Hematopoietic multipotent progenitor cell (in vitro differentiated cells): ENCODE results near the gene CLVS2. TPM values are rescaled to one million over a fixed set of nuclear protein-coding genes. Genes with fewer than 3 reads are reported as not detected.

Experiments used
- DNase-seq, 3 donors: peaks; one replicate each; pipeline ENCODE4 v3.0.0-alpha.2; 2011 to 2015; ENCODE audit warnings: low read depth in 2 of 3, low spot score in 2 of 3
- total RNA-seq: library from RNA; depleted of rRNA; stranded (reverse); fragments of >200 nt; gene quantifications from one replicate; pipeline ENCODE4 v1.2.3, GENCODE V29; 2012

CLVS2 gene
- under 0.01 TPM for total RNA-seq

- peak in 1 of 3 donors; percentile 6 for DNase-seq
Measured at GRCh38 chr6:122995921-122996793, at the start of gene CLVS2. Gene CLVS2 (plus strand): TSS chr6:122996235. CDS start chr6:122997778, 1,543 bp downstream.

GRCh38 chr6:122947355-122947754, 48.7 kb upstream of the CLVS2 start:
- no peak for DNase-seq

GRCh38 chr6:122953766-122954165, 42.3 kb upstream of the CLVS2 start:
- DNase-seq: no peak

GRCh38 chr6:122956376-122956775, 39.7 kb upstream of the CLVS2 start:
- DNase-seq: no peak

GRCh38 chr6:122962000-122962624, 33.9 kb upstream of the CLVS2 start:
- no peak for DNase-seq

GRCh38 chr6:122969999-122970533, 26.0 kb upstream of the CLVS2 start:
- DNase-seq: no peak

GRCh38 chr6:122977180-122977579, 18.9 kb upstream of the CLVS2 start:
- no peak for DNase-seq

- no peak for DNase-seq
Measured at GRCh38 chr6:122984393-122984792, 11.6 kb upstream of the CLVS2 start.

- no peak for DNase-seq
Measured at GRCh38 chr6:122994256-122994655, 1.8 kb upstream of the CLVS2 start.

- DNase-seq: no peak
Measured at GRCh38 chr6:122996794-122997505, 915 bp downstream of the CLVS2 start.

GRCh38 chr6:122997541-122998150, 1.6 kb downstream of the CLVS2 start:
- no peak for DNase-seq

GRCh38 chr6:122998403-122998975, 2.5 kb downstream of the CLVS2 start:
- DNase-seq: no peak

- DNase-seq: no peak
Measured at GRCh38 chr6:123000244-123000770, 4.3 kb downstream of the CLVS2 start.

- DNase-seq: no peak
Measured at GRCh38 chr6:123001540-123001939, 5.5 kb downstream of the CLVS2 start.

- DNase-seq: no peak
Measured at GRCh38 chr6:123007885-123008284, 11.8 kb downstream of the CLVS2 start.

- DNase-seq: no peak
Measured at GRCh38 chr6:123009059-123009458, 13.0 kb downstream of the CLVS2 start.

GRCh38 chr6:123014835-123015234, 18.8 kb downstream of the CLVS2 start:
- DNase-seq: no peak

GRCh38 chr6:123016431-123017103, 20.5 kb downstream of the CLVS2 start:
- DNase-seq: no peak

- DNase-seq: no peak
Measured at GRCh38 chr6:123017104-123017682, 21.2 kb downstream of the CLVS2 start.
